ENCODE results near the gene RACGAP1. TPM values are rescaled to one million over a fixed set of nuclear protein-coding genes. Genes with fewer than 3 reads are reported as not detected.

Gene RACGAP1
- total and polyA plus RNA-seq, 2 experiments from 2014 or later: 19.0 to 52.8 TPM

- Mint-ChIP-seq H3K9me3 (no peaks in the 10 kb centered on the region), H3K27ac (no peak overlapping the region), H3K4me3 (no peak overlapping the region), H3K27me3 (ENCODE audit: insufficient read depth, low read depth, poor library complexity) (peaks cover 3% of the 10 kb centered on the region), H3K36me3 (ENCODE audit: low read depth) (peaks cover 11% of the 10 kb centered on the region; the same call in 2 of the 3 replicates), H3K4me1 (peaks cover 16% of the 10 kb centered on the region)
- Histone ChIP-seq H3K4me3 (no peak overlapping the region), H3K27me3 (ENCODE audit: insufficient read depth) (no peaks in the 10 kb centered on the region), H3K36me3 (ENCODE audit: insufficient read depth) (0 out of 2 replicates have a peak, but pooled peaks cover 1% of the 10 kb centered on the region), H3K9me2 (ENCODE audit: insufficient read depth) (no peaks in the 10 kb centered on the region), H2AFZ (no peak overlapping the region), H3K4me1 (ENCODE audit: insufficient read depth) (peaks cover 6% of the 10 kb centered on the region; the same call in 1 of the 2 replicates), H3K79me2 (replicated peaks; ENCODE audit: insufficient read depth) (peaks cover 84% of the 10 kb centered on the region), H3K4me2 (no peak overlapping the region), H3K27ac (ENCODE audit: low read depth) (no peak overlapping the region), H4K20me1 (replicated peaks; ENCODE audit: insufficient read depth) (peaks cover 6% of the 10 kb centered on the region), H3F3A (replicated peaks; ENCODE audit: low read depth) (no peaks in the 10 kb centered on the region)
- no peak for ATAC-seq
- TF ChIP-seq STAT1 (IDR thresholded peaks at IDR 0.05; ENCODE audit: unreplicated experiment): no peak
- DNase-seq (ENCODE audit: low spot score): no peak
These were observed 5.8 kb downstream of the RACGAP1 start for GRCh38 chr12:50019524-50019923.

- H3K36me3 ChIP-seq (ENCODE audit: insufficient read depth): peaks cover 6% of the 10 kb centered on the region; the same call in 1 of the 2 replicates
- no peak overlapping the region for H3K27ac ChIP-seq (ENCODE audit: low read depth)
- H3K27me3 Mint-ChIP-seq (ENCODE audit: insufficient read depth, low read depth, poor library complexity): peaks cover 3% of the 10 kb centered on the region
- peaks cover 17% of the 10 kb centered on the region for H3K36me3 Mint-ChIP-seq (ENCODE audit: low read depth)
- ATAC-seq (no peak), DNase-seq (ENCODE audit: low spot score) (no peak)
- H3K4me1 ChIP-seq (ENCODE audit: insufficient read depth): peaks cover 6% of the 10 kb centered on the region; the same call in 1 of the 2 replicates
- H3K4me3 Mint-ChIP-seq: no peak overlapping the region
- H3K9me3 Mint-ChIP-seq: no peaks in the 10 kb centered on the region
- no peak overlapping the region for H3K4me3 ChIP-seq
- H3K27ac Mint-ChIP-seq: 0 out of 2 replicates have a peak overlapping the region, but pooled peaks have one; percentile 14
- peaks cover 78% of the 10 kb centered on the region for H3K79me2 ChIP-seq (replicated peaks; ENCODE audit: insufficient read depth)
- H3K4me1 Mint-ChIP-seq: peaks cover 13% of the 10 kb centered on the region
- H3K27me3 ChIP-seq (ENCODE audit: insufficient read depth): no peaks in the 10 kb centered on the region
- H3F3A ChIP-seq (replicated peaks; ENCODE audit: low read depth): no peaks in the 10 kb centered on the region
- H3K4me2 ChIP-seq: no peak overlapping the region
- H3K9me2 ChIP-seq (ENCODE audit: insufficient read depth): no peaks in the 10 kb centered on the region
- H4K20me1 ChIP-seq (replicated peaks; ENCODE audit: insufficient read depth): peaks cover 6% of the 10 kb centered on the region
- H2AFZ ChIP-seq: no peak overlapping the region
- TF ChIP-seq ZNF331 (CRISPR knock-in tag; IDR thresholded peaks at IDR 0.05; ENCODE audit: low read depth): no peak
- TF ChIP-seq, protein P1, sequence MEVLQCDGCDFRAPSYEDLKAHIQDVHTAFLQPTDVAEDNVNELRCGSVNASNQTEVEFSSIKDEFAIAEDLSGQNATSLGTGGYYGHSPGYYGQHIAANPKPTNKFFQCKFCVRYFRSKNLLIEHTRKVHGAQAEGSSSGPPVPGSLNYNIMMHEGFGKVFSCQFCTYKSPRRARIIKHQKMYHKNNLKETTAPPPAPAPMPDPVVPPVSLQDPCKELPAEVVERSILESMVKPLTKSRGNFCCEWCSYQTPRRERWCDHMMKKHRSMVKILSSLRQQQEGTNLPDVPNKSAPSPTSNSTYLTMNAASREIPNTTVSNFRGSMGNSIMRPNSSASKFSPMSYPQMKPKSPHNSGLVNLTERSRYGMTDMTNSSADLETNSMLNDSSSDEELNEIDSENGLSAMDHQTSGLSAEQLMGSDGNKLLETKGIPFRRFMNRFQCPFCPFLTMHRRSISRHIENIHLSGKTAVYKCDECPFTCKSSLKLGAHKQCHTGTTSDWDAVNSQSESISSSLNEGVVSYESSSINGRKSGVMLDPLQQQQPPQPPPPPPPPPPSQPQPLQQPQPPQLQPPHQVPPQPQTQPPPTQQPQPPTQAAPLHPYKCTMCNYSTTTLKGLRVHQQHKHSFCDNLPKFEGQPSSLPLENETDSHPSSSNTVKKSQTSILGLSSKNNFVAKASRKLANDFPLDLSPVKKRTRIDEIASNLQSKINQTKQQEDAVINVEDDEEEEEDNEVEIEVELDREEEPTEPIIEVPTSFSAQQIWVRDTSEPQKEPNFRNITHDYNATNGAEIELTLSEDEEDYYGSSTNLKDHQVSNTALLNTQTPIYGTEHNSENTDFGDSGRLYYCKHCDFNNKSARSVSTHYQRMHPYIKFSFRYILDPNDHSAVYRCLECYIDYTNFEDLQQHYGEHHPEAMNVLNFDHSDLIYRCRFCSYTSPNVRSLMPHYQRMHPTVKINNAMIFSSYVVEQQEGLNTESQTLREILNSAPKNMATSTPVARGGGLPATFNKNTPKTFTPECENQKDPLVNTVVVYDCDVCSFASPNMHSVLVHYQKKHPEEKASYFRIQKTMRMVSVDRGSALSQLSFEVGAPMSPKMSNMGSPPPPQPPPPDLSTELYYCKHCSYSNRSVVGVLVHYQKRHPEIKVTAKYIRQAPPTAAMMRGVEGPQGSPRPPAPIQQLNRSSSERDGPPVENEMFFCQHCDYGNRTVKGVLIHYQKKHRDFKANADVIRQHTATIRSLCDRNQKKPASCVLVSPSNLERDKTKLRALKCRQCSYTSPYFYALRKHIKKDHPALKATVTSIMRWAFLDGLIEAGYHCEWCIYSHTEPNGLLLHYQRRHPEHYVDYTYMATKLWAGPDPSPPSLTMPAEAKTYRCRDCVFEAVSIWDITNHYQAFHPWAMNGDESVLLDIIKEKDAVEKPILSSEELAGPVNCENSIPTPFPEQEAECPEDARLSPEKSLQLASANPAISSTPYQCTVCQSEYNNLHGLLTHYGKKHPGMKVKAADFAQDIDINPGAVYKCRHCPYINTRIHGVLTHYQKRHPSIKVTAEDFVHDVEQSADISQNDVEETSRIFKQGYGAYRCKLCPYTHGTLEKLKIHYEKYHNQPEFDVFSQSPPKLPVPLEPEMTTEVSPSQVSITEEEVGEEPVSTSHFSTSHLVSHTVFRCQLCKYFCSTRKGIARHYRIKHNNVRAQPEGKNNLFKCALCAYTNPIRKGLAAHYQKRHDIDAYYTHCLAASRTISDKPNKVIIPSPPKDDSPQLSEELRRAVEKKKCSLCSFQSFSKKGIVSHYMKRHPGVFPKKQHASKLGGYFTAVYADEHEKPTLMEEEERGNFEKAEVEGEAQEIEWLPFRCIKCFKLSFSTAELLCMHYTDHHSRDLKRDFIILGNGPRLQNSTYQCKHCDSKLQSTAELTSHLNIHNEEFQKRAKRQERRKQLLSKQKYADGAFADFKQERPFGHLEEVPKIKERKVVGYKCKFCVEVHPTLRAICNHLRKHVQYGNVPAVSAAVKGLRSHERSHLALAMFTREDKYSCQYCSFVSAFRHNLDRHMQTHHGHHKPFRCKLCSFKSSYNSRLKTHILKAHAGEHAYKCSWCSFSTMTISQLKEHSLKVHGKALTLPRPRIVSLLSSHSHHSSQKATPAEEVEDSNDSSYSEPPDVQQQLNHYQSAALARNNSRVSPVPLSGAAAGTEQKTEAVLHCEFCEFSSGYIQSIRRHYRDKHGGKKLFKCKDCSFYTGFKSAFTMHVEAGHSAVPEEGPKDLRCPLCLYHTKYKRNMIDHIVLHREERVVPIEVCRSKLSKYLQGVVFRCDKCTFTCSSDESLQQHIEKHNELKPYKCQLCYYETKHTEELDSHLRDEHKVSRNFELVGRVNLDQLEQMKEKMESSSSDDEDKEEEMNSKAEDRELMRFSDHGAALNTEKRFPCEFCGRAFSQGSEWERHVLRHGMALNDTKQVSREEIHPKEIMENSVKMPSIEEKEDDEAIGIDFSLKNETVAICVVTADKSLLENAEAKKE (CRISPR knock-in tag; IDR thresholded peaks at IDR 0.05): no peak
- no peak for TF ChIP-seq ZNF114 (CRISPR knock-in tag; IDR thresholded peaks at IDR 0.05)
- TF ChIP-seq EZH2 (IDR thresholded peaks at IDR 0.05; ENCODE audit: low read depth, unreplicated experiment): no peak
- no peak for TF ChIP-seq CREB1 (CRISPR knock-in tag; IDR thresholded peaks at IDR 0.05; ENCODE audit: low read depth)
- TF ChIP-seq EZH2phosphoT487 (IDR thresholded peaks at IDR 0.05; ENCODE audit: unreplicated experiment): no peak
- no peak for TF ChIP-seq STAT1 (IDR thresholded peaks at IDR 0.05; ENCODE audit: unreplicated experiment)
- TF ChIP-seq REST (IDR thresholded peaks at IDR 0.05; ENCODE audit: unreplicated experiment): no peak
- TF ChIP-seq, protein P2, sequence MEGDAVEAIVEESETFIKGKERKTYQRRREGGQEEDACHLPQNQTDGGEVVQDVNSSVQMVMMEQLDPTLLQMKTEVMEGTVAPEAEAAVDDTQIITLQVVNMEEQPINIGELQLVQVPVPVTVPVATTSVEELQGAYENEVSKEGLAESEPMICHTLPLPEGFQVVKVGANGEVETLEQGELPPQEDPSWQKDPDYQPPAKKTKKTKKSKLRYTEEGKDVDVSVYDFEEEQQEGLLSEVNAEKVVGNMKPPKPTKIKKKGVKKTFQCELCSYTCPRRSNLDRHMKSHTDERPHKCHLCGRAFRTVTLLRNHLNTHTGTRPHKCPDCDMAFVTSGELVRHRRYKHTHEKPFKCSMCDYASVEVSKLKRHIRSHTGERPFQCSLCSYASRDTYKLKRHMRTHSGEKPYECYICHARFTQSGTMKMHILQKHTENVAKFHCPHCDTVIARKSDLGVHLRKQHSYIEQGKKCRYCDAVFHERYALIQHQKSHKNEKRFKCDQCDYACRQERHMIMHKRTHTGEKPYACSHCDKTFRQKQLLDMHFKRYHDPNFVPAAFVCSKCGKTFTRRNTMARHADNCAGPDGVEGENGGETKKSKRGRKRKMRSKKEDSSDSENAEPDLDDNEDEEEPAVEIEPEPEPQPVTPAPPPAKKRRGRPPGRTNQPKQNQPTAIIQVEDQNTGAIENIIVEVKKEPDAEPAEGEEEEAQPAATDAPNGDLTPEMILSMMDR (conservative IDR thresholded peaks at IDR 0.05; ENCODE audit: low read depth in 2 of 2): no peak
- no peak for TF ChIP-seq POLR2AphosphoS5 (IDR thresholded peaks at IDR 0.05; ENCODE audit: low read depth)
These were observed 6.3 kb downstream of the RACGAP1 start for GRCh38 chr12:50018968-50019367.

Measured in GM23338 (cell line).